H1 (cell line): ENCODE data around the gene SLC17A1. TPM values are rescaled to one million over a fixed set of nuclear protein-coding genes. Genes with fewer than 3 reads are reported as not detected.

Source experiments
- CTCF ChIA-PET: fragments of 300-600 bp; sonication (Branson Sonifier 250); formaldehyde crosslinking; loops from one replicate; lab custom pipeline; 2021; ENCODE audit not compliant: partially characterized antibody; lab: Charles Lee
- POLR2A ChIA-PET: fragments of 300-600 bp; sonication (Branson Sonifier 250); formaldehyde crosslinking; loops from one replicate; lab custom pipeline; 2021; ENCODE audit warnings: inconsistent platforms; ENCODE audit not compliant: partially characterized antibody; lab: Charles Lee
- DNase-seq, 2 experiments: peaks; one replicate each; pipeline versions ENCODE4 v3.0.0 to v3.0.0-alpha.2; 2010 to 2022; ENCODE audit warnings: low spot score in 2 of 2, low read depth in 1 of 2, mixed read lengths in 1 of 2
- FAIRE-seq: peaks from 2 replicates; lab custom pipeline; 2011; peaks lifted over from hg19 to GRCh38; lab: Jason Lieb, UNC
- H2AFZ ChIP-seq: 2 replicates; pipeline ENCODE4 v1.8.1; 2012; ENCODE audit warnings: low read length, inconsistent platforms
- H2AK5ac ChIP-seq: 2 replicates; pipeline ENCODE4 v1.6.1; 2013; ENCODE audit warnings: low read depth, low read length
- H2BK120ac ChIP-seq: replicated peaks from 2 replicates; pipeline ENCODE3; 2013; ENCODE audit warnings: low read depth, low read length, inconsistent platforms
- H2BK12ac ChIP-seq: 2 replicates; pipeline ENCODE4 v1.6.1; 2013; ENCODE audit warnings: low read depth, low read length
- H2BK15ac ChIP-seq: 2 replicates; pipeline ENCODE4 v1.6.1; 2013; ENCODE audit warnings: low read length
- H2BK20ac ChIP-seq: 2 replicates; pipeline ENCODE4 v1.6.1; 2013; ENCODE audit warnings: low read length
- H2BK5ac ChIP-seq: 2 replicates; pipeline ENCODE4 v1.6.1; 2013; ENCODE audit warnings: low read depth, low read length
- H3K14ac ChIP-seq: 2 replicates; pipeline ENCODE4 v1.6.1; 2013; ENCODE audit warnings: inconsistent platforms; ENCODE audit not compliant: insufficient read length
- H3K18ac ChIP-seq: 2 replicates; pipeline ENCODE4 v1.6.1; 2013; ENCODE audit warnings: low read length; ENCODE audit errors: extremely low read depth
- H3K23ac ChIP-seq: 2 replicates; pipeline ENCODE4 v1.6.1; 2013; ENCODE audit warnings: inconsistent platforms; ENCODE audit not compliant: insufficient read length
- H3K23me2 ChIP-seq: 2 replicates; pipeline ENCODE4 v1.6.1; 2013; ENCODE audit warnings: low read depth, low read length
- H3K27ac ChIP-seq: 2 replicates; pipeline ENCODE4 v1.6.1; 2011; ENCODE audit warnings: low read depth, low read length, inconsistent platforms
- H3K27me3 ChIP-seq, 4 experiments: replicated peaks in 1 of 4; 1 replicate in 1 of 4; 2 replicates in 3 of 4; pipeline versions ENCODE4 v1.6.1 to v1.8.1; 2011 to 2013; ENCODE audit warnings: low read length in 3 of 4, mild to moderate bottlenecking in 3 of 4, inconsistent platforms in 2 of 4, mixed read lengths in 2 of 4, moderate library complexity in 1 of 4; ENCODE audit not compliant: control insufficient read depth in 3 of 4, insufficient read depth in 3 of 4; ENCODE audit errors: extremely low read depth in 1 of 4
- H3K36me3 ChIP-seq, 4 experiments: 2 replicates each; pipeline versions ENCODE4 v1.6.1 to v1.8.1; 2011 to 2013; ENCODE audit warnings: mild to moderate bottlenecking in 4 of 4, low read length in 3 of 4, moderate library complexity in 2 of 4, control low read depth in 1 of 4, inconsistent platforms in 1 of 4; ENCODE audit not compliant: insufficient read depth in 4 of 4, control insufficient read depth in 2 of 4
- H3K4ac ChIP-seq: replicated peaks from 2 replicates; pipeline ENCODE3; 2013; ENCODE audit warnings: low read length, low read depth, mixed read lengths, inconsistent platforms; ENCODE audit not compliant: insufficient read length
- H3K4me1 ChIP-seq, 4 experiments: replicated peaks in 1 of 4; 1 replicate in 1 of 4; 2 replicates in 3 of 4; pipeline versions ENCODE4 v1.6.1 to v1.8.1; 2011 to 2013; ENCODE audit warnings: low read length in 3 of 4, inconsistent platforms in 2 of 4, mixed read lengths in 1 of 4; ENCODE audit not compliant: insufficient read depth in 4 of 4, control insufficient read depth in 3 of 4
- H3K4me2 ChIP-seq, 2 experiments: 2 replicates each; pipeline versions ENCODE4 v1.6.1 to v1.8.1; 2011 to 2013; ENCODE audit warnings: low read depth in 2 of 2, low read length in 2 of 2, control low read depth in 1 of 2, inconsistent platforms in 1 of 2, mild to moderate bottlenecking in 1 of 2; ENCODE audit not compliant: insufficient read depth in 1 of 2
- H3K4me3 ChIP-seq, 4 experiments: fragments of 200-600, 300-600 bp in 1 of 4; sonication (generic), shearing (Covaris generic), sonication (Bioruptor Twin) in 1 of 4; 2 replicates each; pipeline versions ENCODE4 v1.5.1 to v1.8.1; 2011 to 2016; ENCODE audit warnings: low read length in 4 of 4, low read depth in 3 of 4, control low read depth in 2 of 4, inconsistent platforms in 2 of 4, mild to moderate bottlenecking in 2 of 4, mixed read lengths in 1 of 4, moderate library complexity in 1 of 4; ENCODE audit not compliant: insufficient read depth in 2 of 4; ENCODE audit errors: extremely low read depth in 1 of 4
- H3K56ac ChIP-seq: replicated peaks from 2 replicates; pipeline ENCODE3; 2013; ENCODE audit warnings: low read depth, mild to moderate bottlenecking, mixed read lengths, low read length, inconsistent platforms; ENCODE audit not compliant: insufficient read length
- H3K79me1 ChIP-seq: 2 replicates; pipeline ENCODE4 v1.6.1; 2013; ENCODE audit warnings: low read depth, low read length, control low read depth
- H3K79me2 ChIP-seq, 2 experiments: 2 replicates each; pipeline versions ENCODE4 v1.6.1 to v1.8.1; 2012 to 2013; ENCODE audit warnings: low read length in 2 of 2, mild to moderate bottlenecking in 2 of 2, inconsistent platforms in 1 of 2; ENCODE audit not compliant: insufficient read depth in 2 of 2, control insufficient read depth in 1 of 2
- H3K9ac ChIP-seq, 4 experiments: replicated peaks in 1 of 4; 1 replicate in 1 of 4; 2 replicates in 3 of 4; pipeline versions ENCODE4 v1.6.1 to v1.8.1; 2011 to 2013; ENCODE audit warnings: low read depth in 3 of 4, low read length in 3 of 4, control low read depth in 2 of 4, mild to moderate bottlenecking in 2 of 4, moderate library complexity in 2 of 4, inconsistent platforms in 1 of 4; ENCODE audit errors: extremely low read depth in 1 of 4
- H3K9me3 ChIP-seq, 2 experiments: 2 replicates each; pipeline versions ENCODE4 v1.6.1 to v1.8.1; 2012 to 2013; ENCODE audit warnings: mild to moderate bottlenecking in 2 of 2, moderate library complexity in 2 of 2, control low read depth in 1 of 2, inconsistent platforms in 1 of 2, low read depth in 1 of 2, low read length in 1 of 2, mixed read lengths in 1 of 2; ENCODE audit not compliant: insufficient read depth in 2 of 2
- H4K20me1 ChIP-seq, 2 experiments: replicated peaks in 1 of 2; 2 replicates each; pipeline versions ENCODE3 to v1.8.1; 2011 to 2013; ENCODE audit warnings: inconsistent platforms in 2 of 2, low read length in 2 of 2, mild to moderate bottlenecking in 1 of 2; ENCODE audit not compliant: insufficient read depth in 2 of 2, control insufficient read depth in 1 of 2
- H4K5ac ChIP-seq: 2 replicates; pipeline ENCODE4 v1.6.1; 2013; ENCODE audit warnings: low read length, low read depth, mixed read lengths, inconsistent platforms; ENCODE audit not compliant: insufficient read length
- H4K8ac ChIP-seq: 2 replicates; pipeline ENCODE4 v1.8.0; 2013; ENCODE audit warnings: mild to moderate bottlenecking, moderate library complexity, low read length, inconsistent platforms; ENCODE audit not compliant: insufficient read depth; ENCODE audit errors: extremely low read depth
- H4K91ac ChIP-seq: replicated peaks from 2 replicates; pipeline ENCODE3; 2013; ENCODE audit warnings: low read length, mixed read lengths, inconsistent platforms; ENCODE audit not compliant: insufficient read length
- BACH1 ChIP-seq: IDR thresholded peaks from 2 replicates; pipeline ENCODE4 v1.6.1; 2012; ENCODE audit warnings: low read length, improper control_type of control experiment
- BRCA1 ChIP-seq: IDR thresholded peaks from 2 replicates; pipeline ENCODE4 v1.6.1; 2012; ENCODE audit warnings: low read depth, low read length, improper control_type of control experiment
- NANOG ChIP-seq: IDR thresholded peaks from 2 replicates; pipeline ENCODE4 v1.6.1; 2011; ENCODE audit warnings: low read length, low read depth, mild to moderate bottlenecking, inconsistent platforms; ENCODE audit not compliant: insufficient read depth, poor library complexity, severe bottlenecking
- PHF8 ChIP-seq: fragments of 200-600 bp; sonication (generic); conservative IDR thresholded peaks from 2 replicates; pipeline ENCODE4 v1.7.1; 2012; ENCODE audit warnings: low read depth, mild to moderate bottlenecking, inconsistent platforms, low read length, moderate library complexity
- polyA plus RNA-seq, 7 experiments: library from polyadenylated mRNA; depleted of rRNA in 3 of 7; stranded (reverse) in 5 of 7; unstranded in 2 of 7; fragments of >200 nt in 5 of 7; fragments of 200-250 nt in 2 of 7; gene quantifications; 1 replicate in 5 of 7; 2 replicates in 1 of 7; 4 replicates in 1 of 7; pipeline versions ENCODE4 v1.2.1 to v1.2.3, GENCODE V29; 2011 to 2013; ENCODE audit warnings: missing spikeins in 2 of 7, mixed read lengths in 2 of 7
- total RNA-seq: library from RNA; stranded (reverse); fragmentation: NEBNext Ultra II Directional; extraction: Animal tissue kit (Norgen Biotek cat#: 25700); gene quantifications from 2 replicates; pipeline ENCODE4 v1.2.1, GENCODE V29; 2021
- TF ChIP-seq, protein P1 (sequence below): IDR thresholded peaks from 2 replicates; pipeline ENCODE4 v1.6.1; 2012; ENCODE audit warnings: inconsistent platforms

Gene SLC17A1
- total and polyA plus RNA-seq, 2 of the 8 experiments (the other 6 are each of a cell fraction or from before 2014, with no cell fraction given): not detected

- no peak within 1 kb of the TSS for H3K18ac ChIP-seq
- H2AFZ ChIP-seq: no peak within 1 kb of the TSS
- H4K91ac ChIP-seq: no peak within 1 kb of the TSS
- no peak within 1 kb of the TSS for H2BK15ac ChIP-seq
- H2BK5ac ChIP-seq: no peak within 1 kb of the TSS
- H3K4ac ChIP-seq: no peak within 1 kb of the TSS
- no peak for FAIRE-seq
- CTCF ChIA-PET: interaction anchor here (1.1 to 1.4 kb wide), 3 partner anchors 34 to 187 kb away, joined by 3 to 4 read pairs (median 3); no protein-coding TSS in a partner anchor
- no peak within 1 kb of the TSS for H3K56ac ChIP-seq
- no peaks in the 10 kb centered on the region; the same call in 1 of the 2 replicates for H3K23me2 ChIP-seq
- H3K4me3 ChIP-seq: no peak within 1 kb of the TSS
- H3K36me3 ChIP-seq: no peaks in the 10 kb centered on the region
- no peak for TF ChIP-seq BRCA1
- TF ChIP-seq PHF8: no peak
- TF ChIP-seq, protein P1, sequence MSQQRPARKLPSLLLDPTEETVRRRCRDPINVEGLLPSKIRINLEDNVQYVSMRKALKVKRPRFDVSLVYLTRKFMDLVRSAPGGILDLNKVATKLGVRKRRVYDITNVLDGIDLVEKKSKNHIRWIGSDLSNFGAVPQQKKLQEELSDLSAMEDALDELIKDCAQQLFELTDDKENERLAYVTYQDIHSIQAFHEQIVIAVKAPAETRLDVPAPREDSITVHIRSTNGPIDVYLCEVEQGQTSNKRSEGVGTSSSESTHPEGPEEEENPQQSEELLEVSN: no peak
- TF ChIP-seq NANOG: no peak
- no peak for TF ChIP-seq BACH1
- H3K4me2 ChIP-seq: no peak within 1 kb of the TSS
- H4K5ac ChIP-seq: no peak within 1 kb of the TSS
- no peaks in the 10 kb centered on the region for H4K20me1 ChIP-seq
- no peak within 1 kb of the TSS for H2AK5ac ChIP-seq
- no peak within 1 kb of the TSS for H2BK12ac ChIP-seq
- H4K8ac ChIP-seq: no peak within 1 kb of the TSS
- H2BK20ac ChIP-seq: no peak within 1 kb of the TSS
- H3K9me3 ChIP-seq: no peaks in the 10 kb centered on the region
- no peak within 1 kb of the TSS for H3K23ac ChIP-seq
- no peak within 1 kb of the TSS for H2BK120ac ChIP-seq
- H3K27ac ChIP-seq: no peak within 1 kb of the TSS
- no peak for DNase-seq
- no peak within 1 kb of the TSS for H3K14ac ChIP-seq
- POLR2A ChIA-PET: interaction anchor here (0.6 kb wide), 1 partner anchor 84 kb away, joined by 3 read pairs; no protein-coding TSS in a partner anchor
- no peaks in the 10 kb centered on the region for H3K4me1 ChIP-seq
- no peaks in the 10 kb centered on the region for H3K79me1 ChIP-seq
- H3K9ac ChIP-seq: no peak within 1 kb of the TSS; a peak in 1 of 7 replicates
- no peaks in the 10 kb centered on the region for H3K27me3 ChIP-seq
- no peaks in the 10 kb centered on the region for H3K79me2 ChIP-seq
Measured at GRCh38 chr6:25754535-25754934, 77.3 kb downstream of the SLC17A1 start, which contains the start of gene SLC17A4. Gene SLC17A4, plus strand, starts transcription at chr6:25754742. Its CDS starts 7,221 bp downstream, at chr6:25761963.
